Nephron progenitor cell (in vitro differentiated cells): ENCODE results near the gene PKP1.

Source experiments
- DNase-seq: peaks from one replicate; pipeline ENCODE4 v3.0.0; 2021
- H3K27ac Mint-ChIP-seq: 2 replicates; pipeline ENCODE4 v1.8.0; 2021; ENCODE audit warnings: mild to moderate bottlenecking, moderate library complexity, mixed read lengths
- H3K27me3 Mint-ChIP-seq: 2 replicates; pipeline ENCODE4 v1.8.0; 2021; ENCODE audit warnings: mild to moderate bottlenecking, low read depth, mixed read lengths; ENCODE audit not compliant: poor library complexity
- H3K36me3 Mint-ChIP-seq: 2 replicates; pipeline ENCODE4 v1.8.0; 2021; ENCODE audit warnings: low read depth, mixed read lengths
- H3K4me1 Mint-ChIP-seq: 2 replicates; pipeline ENCODE4 v1.8.0; 2021; ENCODE audit warnings: mixed read lengths
- H3K4me3 Mint-ChIP-seq: 2 replicates; pipeline ENCODE4 v1.8.0; 2021; ENCODE audit warnings: mild to moderate bottlenecking, moderate library complexity, mixed read lengths
- H3K9me3 Mint-ChIP-seq: 2 replicates; pipeline ENCODE4 v1.8.0; 2021; ENCODE audit warnings: mild to moderate bottlenecking, moderate library complexity, mixed read lengths
- TF ChIP-seq, protein P1 (sequence below): fragments of 200-600 bp; sonication (generic); IDR thresholded peaks from 2 replicates; pipeline ENCODE4 v1.5.0; 2021; ENCODE audit warnings: antibody characterized with exemption

The PKP1 gene

DNA sequence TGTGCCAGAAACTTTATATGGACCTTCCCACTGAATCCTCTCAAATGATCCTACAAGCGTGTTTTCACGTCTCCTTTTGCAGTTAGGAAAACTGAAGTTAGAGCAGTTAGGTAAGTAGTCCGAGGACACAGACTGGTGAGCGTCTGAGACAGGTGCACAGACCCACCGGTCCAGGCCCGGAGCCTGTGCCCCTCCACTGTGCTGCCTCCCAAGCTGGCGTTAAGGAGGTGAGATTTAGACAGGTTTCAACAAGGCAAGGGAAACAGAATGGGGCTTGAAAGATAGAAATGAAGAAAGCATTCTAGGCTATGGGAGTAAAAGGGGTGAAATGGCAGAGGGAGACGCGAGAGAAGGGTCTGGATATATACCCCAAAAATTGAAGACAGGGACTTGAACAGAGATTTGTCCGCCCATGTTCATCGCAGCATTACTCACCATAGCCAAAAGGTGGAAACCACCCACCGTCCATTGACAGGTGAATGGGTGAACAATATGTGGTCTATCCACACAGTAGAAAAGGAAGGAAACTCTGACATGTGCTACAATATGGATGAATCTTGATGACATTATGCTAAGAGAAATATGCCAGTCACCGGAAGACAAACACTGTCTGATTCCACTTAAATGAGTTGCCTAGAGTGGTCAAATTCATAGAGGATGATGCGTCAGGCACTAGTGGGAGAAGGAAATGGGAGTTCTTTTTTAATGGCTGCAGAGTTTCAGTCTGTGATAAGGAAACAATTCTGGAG lies 15.7 kb upstream of the PKP1 start:
- no peaks in the 10 kb centered on the region for H3K9me3 Mint-ChIP-seq
- DNase-seq = no peak
- no peak overlapping the region for H3K4me3 Mint-ChIP-seq
- H3K27me3 Mint-ChIP-seq = peaks cover 42% of the 10 kb centered on the region
- TF ChIP-seq, protein P1, sequence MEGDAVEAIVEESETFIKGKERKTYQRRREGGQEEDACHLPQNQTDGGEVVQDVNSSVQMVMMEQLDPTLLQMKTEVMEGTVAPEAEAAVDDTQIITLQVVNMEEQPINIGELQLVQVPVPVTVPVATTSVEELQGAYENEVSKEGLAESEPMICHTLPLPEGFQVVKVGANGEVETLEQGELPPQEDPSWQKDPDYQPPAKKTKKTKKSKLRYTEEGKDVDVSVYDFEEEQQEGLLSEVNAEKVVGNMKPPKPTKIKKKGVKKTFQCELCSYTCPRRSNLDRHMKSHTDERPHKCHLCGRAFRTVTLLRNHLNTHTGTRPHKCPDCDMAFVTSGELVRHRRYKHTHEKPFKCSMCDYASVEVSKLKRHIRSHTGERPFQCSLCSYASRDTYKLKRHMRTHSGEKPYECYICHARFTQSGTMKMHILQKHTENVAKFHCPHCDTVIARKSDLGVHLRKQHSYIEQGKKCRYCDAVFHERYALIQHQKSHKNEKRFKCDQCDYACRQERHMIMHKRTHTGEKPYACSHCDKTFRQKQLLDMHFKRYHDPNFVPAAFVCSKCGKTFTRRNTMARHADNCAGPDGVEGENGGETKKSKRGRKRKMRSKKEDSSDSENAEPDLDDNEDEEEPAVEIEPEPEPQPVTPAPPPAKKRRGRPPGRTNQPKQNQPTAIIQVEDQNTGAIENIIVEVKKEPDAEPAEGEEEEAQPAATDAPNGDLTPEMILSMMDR = no peak
- no peak overlapping the region for H3K27ac Mint-ChIP-seq
- peaks cover 31% of the 10 kb centered on the region for H3K4me1 Mint-ChIP-seq
- no peaks in the 10 kb centered on the region for H3K36me3 Mint-ChIP-seq

DNA sequence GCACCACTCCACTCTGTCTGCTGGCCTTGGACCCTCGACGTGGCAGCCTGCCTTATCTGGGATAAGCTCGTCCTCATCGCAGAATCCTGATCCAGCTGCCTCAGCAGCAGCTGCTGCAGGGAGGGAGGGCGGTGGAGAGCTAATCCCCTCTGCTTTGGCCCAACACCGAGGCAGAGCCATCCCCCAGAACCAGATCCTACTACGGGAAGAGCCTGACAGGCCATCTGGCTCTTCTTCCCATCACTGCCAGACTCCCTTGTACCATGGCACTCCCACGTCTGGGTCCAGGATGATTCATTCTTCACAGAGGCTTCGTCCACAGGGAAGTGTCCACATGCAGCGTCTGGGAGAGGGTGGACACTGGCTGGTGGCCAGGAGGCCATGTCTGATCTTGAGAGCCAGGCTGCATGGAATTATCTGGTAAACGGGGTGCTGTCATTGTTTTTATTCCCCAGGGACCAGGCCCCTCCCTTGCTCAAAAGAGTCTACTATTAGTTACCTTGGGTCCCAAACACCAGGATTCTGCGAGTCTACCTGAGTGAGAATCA lies 14.6 kb upstream of the PKP1 start:
- H3K9me3 Mint-ChIP-seq = no peaks in the 10 kb centered on the region
- H3K27ac Mint-ChIP-seq = no peak overlapping the region
- no peak overlapping the region for H3K4me3 Mint-ChIP-seq
- H3K4me1 Mint-ChIP-seq = peaks cover 26% of the 10 kb centered on the region
- no peaks in the 10 kb centered on the region for H3K36me3 Mint-ChIP-seq
- TF ChIP-seq, protein P1 = no peak
- H3K27me3 Mint-ChIP-seq = peaks cover 37% of the 10 kb centered on the region
- DNase-seq = no peak

DNA sequence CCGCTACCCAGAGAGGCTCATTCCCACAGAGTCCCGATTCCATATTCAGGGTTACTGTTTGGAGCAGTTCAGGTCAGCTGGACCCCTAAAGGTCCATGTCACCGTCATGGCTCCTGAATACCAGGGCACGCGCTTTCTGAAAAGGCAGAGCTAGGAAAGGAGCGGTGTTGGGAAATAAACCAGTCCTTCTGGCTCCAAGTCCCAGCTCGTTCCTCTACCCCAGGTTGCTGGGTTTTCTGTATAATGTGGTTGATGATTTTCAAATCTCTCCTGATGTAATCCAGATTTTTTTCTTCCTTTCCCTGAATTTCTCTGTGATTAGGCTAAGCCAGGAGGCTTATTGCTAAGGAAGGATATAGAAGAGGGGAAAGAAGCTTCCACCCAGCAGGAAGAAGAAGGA lies 14.0 kb upstream of the PKP1 start:
- Mint-ChIP-seq H3K36me3 (no peaks in the 10 kb centered on the region), H3K4me1 (peaks cover 23% of the 10 kb centered on the region), H3K4me3 (no peak overlapping the region), H3K9me3 (no peaks in the 10 kb centered on the region), H3K27me3 (peaks cover 35% of the 10 kb centered on the region), H3K27ac (peak overlapping the region; percentile 59)
- no peak for DNase-seq
- TF ChIP-seq, protein P1 = no peak

DNA sequence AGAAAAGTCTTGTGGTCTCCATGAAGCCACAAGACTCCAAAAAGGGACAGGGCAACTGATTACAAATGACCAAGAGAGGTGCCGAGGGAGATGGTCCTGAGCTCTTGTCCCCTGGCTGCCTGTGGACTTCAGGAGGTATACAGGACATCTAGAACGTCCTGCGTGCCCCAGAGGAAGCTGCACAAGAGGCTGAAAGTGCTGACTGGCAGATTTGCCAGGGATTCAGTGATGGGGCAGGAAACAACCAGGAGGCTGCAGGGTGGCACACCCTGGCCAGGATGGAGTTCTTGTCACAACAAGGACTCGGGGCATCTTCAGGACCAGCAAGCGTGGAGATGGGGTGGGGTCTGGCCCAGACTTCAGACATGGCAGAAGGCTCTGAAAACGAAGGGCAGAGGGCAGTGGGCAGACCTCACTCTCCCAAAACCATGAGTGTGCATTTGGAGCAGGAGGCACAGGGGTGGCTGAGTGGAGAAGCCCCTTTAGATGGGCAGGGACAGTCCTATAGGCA lies 13.4 kb upstream of the PKP1 start:
- no peak overlapping the region for H3K4me3 Mint-ChIP-seq
- no peak overlapping the region for H3K27ac Mint-ChIP-seq
- TF ChIP-seq, protein P1 = no peak
- DNase-seq = no peak
- H3K9me3 Mint-ChIP-seq = no peaks in the 10 kb centered on the region
- peaks cover 24% of the 10 kb centered on the region for H3K4me1 Mint-ChIP-seq
- H3K27me3 Mint-ChIP-seq = peaks cover 35% of the 10 kb centered on the region
- H3K36me3 Mint-ChIP-seq = no peaks in the 10 kb centered on the region

DNA sequence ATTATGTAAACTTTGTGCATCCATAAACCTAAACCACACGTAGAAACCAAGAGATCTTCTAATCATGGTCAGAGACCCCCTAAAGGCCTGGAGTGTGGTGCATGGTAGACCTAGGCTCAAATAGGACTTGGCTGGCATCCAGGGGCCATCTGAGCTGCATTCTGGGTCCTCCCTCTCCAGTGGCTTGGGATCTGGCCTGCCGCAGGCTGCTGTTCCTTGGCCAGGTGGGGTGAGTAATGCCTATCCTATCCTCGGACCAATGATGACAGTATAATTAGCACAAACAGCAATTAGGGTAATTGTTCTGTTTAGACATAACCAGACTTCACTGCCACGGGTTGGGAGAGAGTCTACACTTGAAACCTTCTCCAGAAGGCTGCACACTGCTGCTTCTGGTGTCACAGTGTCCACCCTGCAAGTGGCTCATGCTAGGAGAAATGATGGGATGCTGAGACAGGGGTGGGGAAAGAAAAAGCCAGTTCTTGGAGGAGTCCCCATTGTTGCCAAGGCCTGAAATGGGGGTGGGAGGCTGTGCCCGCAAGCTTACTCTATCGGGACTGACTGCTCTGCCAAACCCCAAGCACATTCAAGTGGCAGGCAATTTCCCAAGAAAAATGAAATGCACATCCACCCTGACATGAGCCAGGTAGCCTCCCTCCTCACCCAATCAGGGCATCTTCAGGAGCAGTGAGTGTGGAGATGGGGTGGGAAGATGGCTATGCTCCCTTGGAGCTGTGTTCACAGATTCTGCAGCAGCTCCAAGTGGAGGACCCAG lies 12.5 kb upstream of the PKP1 start:
- Mint-ChIP-seq H3K4me1 (peaks cover 24% of the 10 kb centered on the region), H3K4me3 (no peak overlapping the region), H3K27me3 (peaks cover 31% of the 10 kb centered on the region), H3K9me3 (no peaks in the 10 kb centered on the region), H3K36me3 (no peaks in the 10 kb centered on the region), H3K27ac (no peak overlapping the region)
- no peak for DNase-seq
- TF ChIP-seq, protein P1 = no peak
